GM19452 (cell line): ENCODE data around the gene E2F1.
"Not testable (repeated sequence)": the region's sequence is repeated elsewhere in the genome, so short reads cannot be mapped to it uniquely, and the experiment has no call there.

Experiments
- ATAC-seq: cut with Tn5 transposase; IDR thresholded peaks from one replicate; pipeline ENCODE4 v1.9.1; 2021; ENCODE audit not compliant: unreplicated experiment

The E2F1 gene

DNA sequence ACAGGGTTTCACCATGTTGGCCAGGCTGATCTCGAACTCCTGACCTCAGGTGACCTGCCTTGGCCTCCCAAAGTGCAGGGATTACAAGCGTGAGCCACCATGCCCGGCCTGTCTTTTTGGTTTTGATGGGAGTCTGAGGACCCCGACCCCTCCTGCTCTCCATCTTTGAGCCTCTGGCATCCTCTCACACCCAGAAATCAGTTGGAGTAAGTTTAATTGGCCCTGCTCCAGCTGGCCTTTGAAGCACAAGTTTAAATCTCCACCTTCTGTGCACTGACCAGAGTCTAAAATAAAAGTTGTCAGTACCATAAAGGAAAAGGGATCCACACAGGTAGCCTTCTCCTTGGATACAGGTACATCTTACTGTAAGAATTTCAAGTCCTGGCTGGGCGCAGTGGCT is 40.0 kb downstream of the E2F1 start:
- ATAC-seq: no peak

DNA sequence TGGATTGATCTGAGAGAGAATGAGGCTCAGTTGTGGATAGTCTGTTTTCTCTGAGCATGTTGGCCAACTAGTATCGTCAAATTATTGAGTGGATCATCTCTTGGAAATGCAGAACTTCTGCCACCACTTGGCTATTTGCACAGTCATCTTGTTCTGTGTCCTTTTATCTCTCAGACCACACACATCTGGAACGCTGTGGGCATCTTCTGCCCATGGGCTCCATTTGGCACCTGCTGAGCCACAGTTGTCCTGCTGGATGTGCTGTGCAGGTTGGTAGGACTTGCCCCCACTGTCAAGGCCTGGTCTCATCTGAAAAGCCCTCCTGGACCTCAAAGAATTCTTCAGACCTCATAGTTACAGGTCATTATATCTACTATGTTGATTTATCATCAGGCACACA is 40.8 kb downstream of the E2F1 start:
- no peak for ATAC-seq

DNA sequence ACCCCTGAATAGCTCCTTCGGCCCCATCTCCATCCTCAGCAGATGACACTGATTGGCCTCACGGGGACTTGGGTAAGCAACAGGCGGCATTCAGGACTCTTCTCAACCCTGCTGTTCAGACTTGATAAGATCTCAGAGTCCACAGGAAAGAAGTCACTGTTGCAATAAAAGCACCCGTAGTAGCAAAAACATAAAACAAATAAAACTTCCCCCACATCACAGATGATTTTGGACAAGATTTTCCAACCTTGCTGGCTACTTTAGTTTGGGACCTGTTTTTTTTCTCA is 41.2 kb downstream of the E2F1 start:
- ATAC-seq: no peak

DNA sequence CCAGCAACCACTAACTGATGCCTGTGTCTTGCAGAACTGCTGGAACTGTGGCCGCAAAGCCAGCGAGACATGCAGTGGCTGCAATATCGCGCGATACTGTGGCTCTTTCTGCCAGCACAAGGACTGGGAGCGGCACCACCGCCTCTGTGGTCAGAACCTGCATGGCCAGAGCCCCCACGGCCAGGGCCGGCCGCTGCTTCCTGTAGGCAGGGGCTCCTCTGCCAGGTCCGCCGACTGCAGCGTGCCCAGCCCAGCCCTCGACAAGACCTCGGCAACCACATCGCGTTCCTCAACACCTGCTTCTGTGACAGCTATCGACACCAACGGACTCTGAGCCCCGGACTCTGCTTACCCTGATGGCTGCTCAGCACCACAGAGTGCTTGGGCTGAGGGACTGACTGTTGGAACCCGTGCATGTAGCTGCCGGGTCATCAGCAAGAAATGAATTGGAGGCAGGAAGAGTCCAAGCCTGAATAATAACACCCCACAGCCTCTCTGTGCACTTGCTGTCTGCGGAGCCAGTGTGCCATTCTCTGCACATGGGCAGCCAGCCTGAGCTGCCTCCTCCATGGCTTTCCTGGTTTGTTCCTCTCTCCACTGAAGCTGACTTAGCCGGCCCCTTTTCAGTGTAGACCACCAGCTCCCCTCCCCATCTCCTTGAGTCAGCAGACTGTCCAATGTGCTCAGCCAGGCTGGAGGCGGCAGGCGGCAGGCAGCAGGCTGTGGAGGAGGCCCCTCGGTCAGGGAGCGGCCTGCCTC is 41.7 kb downstream of the E2F1 start:
- ATAC-seq: no peak

DNA sequence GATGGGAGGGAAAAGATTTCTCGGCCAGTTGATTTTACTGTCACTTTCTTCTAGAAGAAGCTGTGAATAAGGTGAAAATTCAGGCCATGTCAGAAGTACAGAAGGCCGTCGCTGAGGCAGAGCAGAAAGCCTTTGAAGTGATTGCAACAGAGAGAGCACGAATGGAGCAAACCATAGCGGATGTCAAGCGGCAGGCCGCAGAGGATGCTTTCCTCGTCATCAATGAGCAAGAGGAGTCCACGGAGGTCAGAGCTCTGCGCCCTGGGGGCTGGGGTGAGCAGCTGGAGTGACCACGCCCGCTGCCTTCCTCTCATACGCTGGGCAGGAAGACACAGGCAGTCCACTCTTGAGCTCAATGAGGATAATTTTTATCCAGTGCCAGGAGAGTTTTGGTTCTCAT is 45.9 kb downstream of the E2F1 start:
- ATAC-seq: no peak

DNA sequence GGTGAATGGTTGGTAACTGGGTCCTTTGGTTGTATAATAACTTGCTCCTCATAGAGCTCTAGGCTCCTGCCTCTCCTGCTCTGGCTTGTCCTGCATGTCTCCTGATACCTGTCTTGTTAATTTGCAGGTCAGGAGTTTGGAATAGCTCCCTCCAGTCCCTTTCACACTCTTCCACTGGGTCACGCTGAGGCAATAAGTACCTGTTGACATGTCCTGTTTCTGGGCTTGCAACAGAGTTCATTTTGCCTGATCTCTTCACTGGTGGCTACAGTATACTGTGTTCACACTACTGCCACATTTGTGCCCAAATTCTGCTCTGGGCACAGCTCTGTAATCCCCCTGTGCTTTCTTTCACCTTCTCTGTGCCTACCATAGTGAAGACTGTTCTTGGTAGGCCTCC is 49.4 kb downstream of the E2F1 start:
- ATAC-seq: no peak

DNA sequence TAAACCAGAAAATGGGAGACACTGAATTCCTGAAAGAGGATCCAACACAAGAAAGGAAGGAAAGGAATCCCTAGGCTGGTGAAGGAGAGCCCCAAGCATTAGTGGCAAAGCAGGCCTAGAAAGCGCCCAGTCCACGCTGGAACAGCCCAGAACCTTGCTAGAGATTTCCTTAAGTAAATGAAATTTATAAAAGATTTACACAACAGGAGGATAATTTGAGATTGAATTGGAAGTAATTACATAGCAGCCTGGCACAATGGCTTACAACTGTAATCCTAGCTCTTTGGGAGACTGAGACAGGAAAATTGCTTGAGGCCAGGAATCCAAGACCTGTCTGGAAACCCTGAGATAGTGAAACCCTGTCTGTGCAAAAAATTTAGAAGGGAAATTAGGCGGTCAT is 50.8 kb downstream of the E2F1 start:
- ATAC-seq: no peak

DNA sequence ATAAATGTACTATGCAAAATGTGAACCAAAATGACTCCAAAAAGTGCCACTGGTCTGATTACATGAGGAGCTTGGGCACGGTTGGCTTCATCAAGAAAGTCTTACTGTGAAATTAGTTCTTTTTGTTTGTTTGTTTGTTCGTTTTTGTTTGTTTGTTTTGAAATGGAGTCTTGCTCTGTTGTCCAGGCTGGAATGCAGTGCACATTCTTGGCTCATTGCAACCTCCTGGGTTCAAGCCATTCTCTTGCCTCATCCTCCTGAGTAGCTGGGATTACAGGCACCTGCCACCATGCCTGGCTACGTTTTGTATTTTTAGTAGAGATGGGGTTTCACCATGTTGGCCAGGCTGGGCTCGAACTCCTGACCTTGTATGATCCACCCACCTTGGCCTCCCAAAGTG is 54.3 kb downstream of the E2F1 start:
- ATAC-seq: not testable (repeated sequence)

DNA sequence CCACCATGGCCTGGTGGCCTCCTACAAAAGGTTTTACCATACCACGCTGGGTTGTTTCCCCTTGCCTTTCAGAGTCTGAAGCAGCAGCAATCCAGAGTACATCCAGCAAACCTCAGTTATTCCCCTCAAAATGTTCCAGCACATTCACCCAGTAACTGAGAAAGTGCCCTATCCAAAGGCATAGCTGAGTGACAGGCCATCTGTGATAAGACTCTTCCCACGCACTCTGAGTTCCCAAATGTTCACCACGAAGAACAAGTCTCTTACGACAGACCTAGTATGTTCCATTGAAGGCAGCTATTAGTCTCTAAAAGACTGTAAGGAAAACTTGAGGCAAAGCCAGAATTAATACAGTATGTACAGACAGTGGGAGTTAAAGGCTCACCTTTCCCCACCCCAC is 55.7 kb downstream of the E2F1 start:
- ATAC-seq: no peak

DNA sequence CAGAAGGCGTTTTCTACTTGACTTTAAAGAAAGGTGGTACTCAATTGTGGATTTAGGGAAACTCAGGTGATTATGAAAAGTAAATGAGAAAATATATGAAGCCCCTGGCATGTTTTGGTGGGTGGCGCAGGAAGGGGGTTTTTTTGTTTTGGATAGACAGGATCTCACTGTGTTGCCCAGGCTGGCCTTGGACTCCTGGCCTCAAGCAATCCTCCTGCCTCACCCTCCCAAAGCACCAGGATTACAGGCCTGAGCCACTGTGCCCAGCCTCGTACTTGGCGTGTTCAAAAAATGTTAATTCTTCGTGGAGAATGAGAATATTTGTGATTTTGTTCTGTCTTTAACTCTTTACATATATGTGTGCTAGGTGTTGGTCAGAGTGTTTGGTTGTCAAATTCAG is 56.2 kb downstream of the E2F1 start:
- ATAC-seq: no peak

DNA sequence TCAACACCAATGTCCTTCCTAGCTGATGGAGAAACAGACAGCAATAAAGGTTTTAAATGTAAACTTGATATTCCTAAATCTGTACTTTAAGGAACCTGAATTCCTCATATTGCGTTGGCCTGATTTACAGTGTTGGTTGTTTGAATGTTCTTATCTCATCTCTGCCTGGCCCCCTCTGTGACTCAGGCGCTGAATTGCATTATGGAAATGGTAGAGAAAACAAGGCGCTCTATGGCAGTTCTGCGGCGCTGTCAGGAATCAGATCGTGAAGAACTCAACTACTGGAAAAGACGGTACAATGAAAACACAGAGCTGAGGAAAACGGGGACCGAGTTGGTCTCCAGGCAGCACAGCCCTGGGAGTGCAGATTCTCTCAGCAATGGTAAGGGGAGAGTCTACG is 56.7 kb downstream of the E2F1 start:
- no peak for ATAC-seq

DNA sequence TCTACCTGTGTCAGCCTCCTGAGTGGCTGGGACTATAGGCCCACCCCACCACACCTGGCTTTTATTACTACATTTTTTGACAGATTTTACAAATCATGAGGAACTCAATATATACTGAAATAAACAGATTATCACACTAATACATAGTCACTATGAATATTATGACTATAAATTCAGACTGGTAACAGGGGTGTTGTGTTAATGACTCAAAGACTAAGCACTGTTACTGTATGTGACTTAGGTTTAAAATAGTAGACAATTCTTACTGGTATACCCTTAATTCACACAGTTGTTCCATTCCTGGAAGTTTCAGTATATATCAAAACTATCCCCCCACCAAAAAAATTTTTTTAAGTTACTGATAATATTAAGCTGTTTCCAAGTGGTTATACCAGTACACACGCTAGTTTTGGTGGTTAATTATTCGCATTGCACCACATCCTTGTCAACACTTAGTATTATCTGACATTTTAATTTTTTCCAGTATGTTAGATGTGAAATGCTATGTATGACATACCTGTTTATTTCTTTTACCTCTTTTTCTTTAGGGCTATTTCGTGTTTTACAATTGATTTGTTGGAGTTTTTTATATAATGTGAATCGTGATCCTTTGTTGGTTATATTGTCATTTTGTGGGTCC is 58.5 kb downstream of the E2F1 start:
- ATAC-seq: no peak

DNA sequence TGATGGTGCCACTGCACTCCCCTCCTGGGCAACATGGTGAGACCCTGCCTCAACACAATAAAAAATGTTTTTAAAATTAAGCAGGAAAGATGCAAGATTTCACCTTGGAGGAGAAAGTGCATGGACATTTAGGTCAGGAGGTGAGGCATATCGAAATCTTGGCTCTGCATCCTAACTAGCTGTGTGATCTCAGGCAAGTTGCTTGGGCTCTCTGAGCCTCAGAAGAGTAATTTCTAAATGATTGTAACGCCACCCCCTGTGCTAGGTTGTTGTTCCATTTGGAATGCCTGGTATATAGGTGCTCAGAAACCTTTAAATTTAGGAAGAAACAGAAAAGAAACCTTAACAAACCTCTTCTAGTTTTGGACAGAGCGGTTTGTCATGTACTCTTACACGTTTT is 60.0 kb downstream of the E2F1 start:
- ATAC-seq: no peak
